AG10803 (cell line): ENCODE results near the gene MAT2A.

Experiments
- DNase-seq: peaks from one replicate; pipeline ENCODE4 v3.0.0; 2010; ENCODE audit warnings: low read depth
- H3K4me3 ChIP-seq: 2 replicates; pipeline ENCODE4 v1.5.1; 2011; ENCODE audit warnings: mild to moderate bottlenecking, low read length, control low read depth
- TF ChIP-seq, protein P1 (sequence below): conservative IDR thresholded peaks from 2 replicates; pipeline ENCODE4 v1.5.1; 2011; ENCODE audit warnings: mild to moderate bottlenecking, low read length, control low read depth, inconsistent platforms

Gene MAT2A

DNA sequence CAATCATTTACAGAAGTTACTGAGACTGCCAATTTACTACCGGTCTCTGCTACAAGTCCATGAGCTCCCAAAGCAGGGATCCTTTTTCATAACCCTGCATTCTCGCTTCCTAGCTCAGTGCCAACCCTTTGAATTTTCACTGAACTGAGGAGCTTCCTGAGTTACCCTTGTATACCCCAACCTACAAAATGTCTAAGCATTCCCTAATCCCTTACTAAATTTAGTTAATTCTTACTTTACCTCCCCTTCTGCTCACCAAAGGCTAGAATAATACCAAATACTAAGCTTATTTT, 9.6 kb downstream of the MAT2A start:
- no peak overlapping the region for H3K4me3 ChIP-seq
- TF ChIP-seq, protein P1, sequence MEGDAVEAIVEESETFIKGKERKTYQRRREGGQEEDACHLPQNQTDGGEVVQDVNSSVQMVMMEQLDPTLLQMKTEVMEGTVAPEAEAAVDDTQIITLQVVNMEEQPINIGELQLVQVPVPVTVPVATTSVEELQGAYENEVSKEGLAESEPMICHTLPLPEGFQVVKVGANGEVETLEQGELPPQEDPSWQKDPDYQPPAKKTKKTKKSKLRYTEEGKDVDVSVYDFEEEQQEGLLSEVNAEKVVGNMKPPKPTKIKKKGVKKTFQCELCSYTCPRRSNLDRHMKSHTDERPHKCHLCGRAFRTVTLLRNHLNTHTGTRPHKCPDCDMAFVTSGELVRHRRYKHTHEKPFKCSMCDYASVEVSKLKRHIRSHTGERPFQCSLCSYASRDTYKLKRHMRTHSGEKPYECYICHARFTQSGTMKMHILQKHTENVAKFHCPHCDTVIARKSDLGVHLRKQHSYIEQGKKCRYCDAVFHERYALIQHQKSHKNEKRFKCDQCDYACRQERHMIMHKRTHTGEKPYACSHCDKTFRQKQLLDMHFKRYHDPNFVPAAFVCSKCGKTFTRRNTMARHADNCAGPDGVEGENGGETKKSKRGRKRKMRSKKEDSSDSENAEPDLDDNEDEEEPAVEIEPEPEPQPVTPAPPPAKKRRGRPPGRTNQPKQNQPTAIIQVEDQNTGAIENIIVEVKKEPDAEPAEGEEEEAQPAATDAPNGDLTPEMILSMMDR = no peak
- no peak for DNase-seq

DNA sequence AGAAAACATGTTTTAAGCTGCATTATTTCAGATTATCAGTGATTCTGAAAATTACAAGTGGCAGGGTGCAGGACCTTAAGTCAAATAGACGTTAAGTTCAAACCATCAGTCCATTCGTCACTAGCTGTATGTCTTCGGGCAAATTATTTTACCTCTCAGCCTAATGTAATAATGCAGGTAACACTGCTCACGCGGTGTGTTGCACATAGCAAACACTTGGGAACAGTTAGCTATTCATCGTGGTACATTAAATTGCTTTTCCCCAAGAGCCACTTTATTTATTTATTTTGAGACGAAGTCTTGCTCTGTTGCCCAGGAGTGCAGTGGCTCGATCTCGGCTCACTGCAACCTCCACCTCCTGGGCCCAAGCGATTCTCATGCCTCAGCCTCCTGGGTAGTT, 10.1 kb downstream of the MAT2A start:
- DNase-seq = no peak
- TF ChIP-seq, protein P1 = no peak

DNA sequence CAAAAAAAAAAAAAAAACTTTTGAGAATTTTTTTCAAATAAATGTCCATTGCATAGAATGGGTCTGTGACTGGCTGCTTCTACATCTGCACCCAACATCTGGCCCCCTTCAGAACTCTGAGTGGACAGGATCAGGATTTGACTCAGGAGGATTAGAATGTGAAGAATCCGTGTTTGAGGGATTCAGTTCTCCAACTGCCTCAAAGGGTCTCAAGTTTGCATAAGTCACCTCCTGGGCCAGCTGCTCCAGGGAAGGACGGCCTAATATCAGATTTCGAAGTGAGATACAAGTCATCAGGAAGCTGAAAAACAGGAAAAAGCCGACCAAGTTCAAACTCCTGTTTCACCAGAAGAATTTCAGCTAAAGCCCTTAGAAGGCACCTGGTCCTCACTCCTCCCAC, 10.9 kb downstream of the MAT2A start:
- TF ChIP-seq, protein P1 = no peak
- peak; percentile 96 for DNase-seq

More for the DNA sequence above, 10.1 kb downstream of the MAT2A start:
- H3K4me3 ChIP-seq = no peak overlapping the region

DNA sequence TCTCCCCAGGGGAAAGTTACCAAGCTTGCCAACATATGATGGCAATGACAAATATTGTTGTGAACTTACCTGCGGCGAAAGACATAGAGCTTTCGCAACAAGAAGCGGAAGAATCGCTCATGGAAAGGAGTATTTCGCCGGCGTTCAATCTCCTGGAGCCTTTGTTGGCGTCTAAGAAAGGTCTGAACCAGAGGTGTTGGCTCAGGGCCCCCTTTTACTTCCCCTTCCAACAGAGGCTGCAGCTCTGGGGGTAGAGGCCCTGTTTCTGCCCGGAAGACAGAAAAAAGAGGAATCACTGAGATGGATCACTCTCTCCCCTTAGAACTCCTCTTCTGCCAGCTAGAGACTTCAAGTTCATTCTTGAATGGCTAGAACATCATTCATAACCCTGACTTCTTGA, 11.5 kb downstream of the MAT2A start:
- no peak overlapping the region for H3K4me3 ChIP-seq
- no peak for DNase-seq
- TF ChIP-seq, protein P1 = no peak

More for the DNA sequence above, 10.9 kb downstream of the MAT2A start:
- H3K4me3 ChIP-seq = no peak overlapping the region

- H3K4me3 ChIP-seq = no peak overlapping the region
- TF ChIP-seq, protein P1 = peak; percentile 96
- DNase-seq = peak; percentile 70
Measured at GRCh38 chr2:85551698-85552678, 13.0 kb downstream of the MAT2A start.

DNA sequence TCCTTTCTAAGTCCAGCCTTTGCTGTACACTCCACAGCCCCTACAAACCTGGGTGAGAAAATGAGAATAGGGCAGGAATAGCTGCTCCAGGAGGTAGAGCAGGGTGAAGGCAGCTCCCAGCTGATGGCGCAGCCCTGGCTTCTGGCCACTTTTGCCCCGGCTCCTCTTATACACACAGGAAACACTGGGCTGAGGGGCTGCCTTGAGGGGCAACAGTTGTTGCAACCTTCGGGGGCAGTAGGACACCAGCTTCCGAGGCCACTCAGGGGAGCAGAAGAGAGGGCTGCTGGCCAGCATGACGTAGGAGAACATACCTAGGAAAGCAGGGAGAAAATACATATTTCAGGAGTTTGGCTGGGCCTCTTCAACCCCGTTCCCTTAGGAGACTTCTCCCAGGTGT, 14.2 kb downstream of the MAT2A start:
- TF ChIP-seq, protein P1 = no peak
- no peak for DNase-seq
- no peak overlapping the region for H3K4me3 ChIP-seq

DNA sequence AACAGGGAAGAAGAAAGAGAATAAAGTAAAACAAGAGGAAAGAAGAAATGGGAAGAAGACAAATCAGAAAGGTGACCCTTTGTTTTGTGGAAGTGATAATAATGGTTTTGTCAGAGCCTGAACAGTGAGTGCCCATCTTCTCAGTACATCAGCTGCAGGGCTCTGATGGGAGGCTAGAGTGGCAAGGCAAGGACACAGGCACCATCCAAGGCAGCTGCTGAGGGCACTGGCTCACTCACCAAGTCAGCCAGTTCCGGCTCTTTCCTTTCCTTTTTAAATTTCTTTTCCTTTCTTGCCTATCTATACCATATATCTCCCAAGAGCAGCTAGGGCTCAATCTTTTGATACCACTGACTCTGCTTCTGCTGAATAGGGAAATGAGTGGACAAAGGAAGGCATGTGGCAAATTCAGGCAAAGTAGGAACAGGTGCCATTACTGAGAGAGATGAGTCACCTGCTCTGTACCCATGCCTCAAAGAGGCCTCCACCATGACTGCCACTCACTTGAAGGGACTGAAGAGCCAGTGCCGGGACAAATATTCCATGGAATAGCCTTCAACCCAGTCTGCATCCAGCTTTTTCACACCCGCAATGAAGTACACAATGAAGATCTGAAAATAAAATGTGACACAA, 16.1 kb downstream of the MAT2A start:
- TF ChIP-seq, protein P1 = no peak
- no peak for DNase-seq
- H3K4me3 ChIP-seq = no peak overlapping the region
